ENCODE data around the gene AFTPH.

GRCh38 chr2:64548761-64549160 is 24.6 kb downstream of the AFTPH start:
- TF ChIP-seq CTCF (IDR thresholded peaks at IDR 0.05) (no peak), POLR2A (IDR thresholded peaks at IDR 0.05) (no peak)
